Breast epithelium (tissue), 3 donors: ENCODE data around the gene P2RX2.

ENCODE experiments used
- POLR2AphosphoS5 ChIP-seq, 3 donors: sonication (generic); formaldehyde crosslinking; IDR thresholded peaks; one replicate each; pipeline ENCODE4 v1.6.1; 2017; ENCODE audit warnings: antibody characterized with exemption in 3 of 3
- TF ChIP-seq, protein P1 (sequence below), 3 donors: fragments of 450-650 bp; IDR thresholded peaks; one replicate each; pipeline ENCODE4 v1.5.1; 2016 to 2017; ENCODE audit warnings: antibody characterized with exemption in 3 of 3, mild to moderate bottlenecking in 3 of 3, moderate library complexity in 3 of 3

- TF ChIP-seq, protein P1, sequence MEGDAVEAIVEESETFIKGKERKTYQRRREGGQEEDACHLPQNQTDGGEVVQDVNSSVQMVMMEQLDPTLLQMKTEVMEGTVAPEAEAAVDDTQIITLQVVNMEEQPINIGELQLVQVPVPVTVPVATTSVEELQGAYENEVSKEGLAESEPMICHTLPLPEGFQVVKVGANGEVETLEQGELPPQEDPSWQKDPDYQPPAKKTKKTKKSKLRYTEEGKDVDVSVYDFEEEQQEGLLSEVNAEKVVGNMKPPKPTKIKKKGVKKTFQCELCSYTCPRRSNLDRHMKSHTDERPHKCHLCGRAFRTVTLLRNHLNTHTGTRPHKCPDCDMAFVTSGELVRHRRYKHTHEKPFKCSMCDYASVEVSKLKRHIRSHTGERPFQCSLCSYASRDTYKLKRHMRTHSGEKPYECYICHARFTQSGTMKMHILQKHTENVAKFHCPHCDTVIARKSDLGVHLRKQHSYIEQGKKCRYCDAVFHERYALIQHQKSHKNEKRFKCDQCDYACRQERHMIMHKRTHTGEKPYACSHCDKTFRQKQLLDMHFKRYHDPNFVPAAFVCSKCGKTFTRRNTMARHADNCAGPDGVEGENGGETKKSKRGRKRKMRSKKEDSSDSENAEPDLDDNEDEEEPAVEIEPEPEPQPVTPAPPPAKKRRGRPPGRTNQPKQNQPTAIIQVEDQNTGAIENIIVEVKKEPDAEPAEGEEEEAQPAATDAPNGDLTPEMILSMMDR (IDR thresholded peaks at IDR 0.05) = no peak
- TF ChIP-seq POLR2AphosphoS5 (IDR thresholded peaks at IDR 0.05) = no peak
These were observed 45.9 kb downstream of the P2RX2 start for GRCh38 chr12:132664206-132665148.
